ENCODE results near the gene FAM167B.

GRCh38 chr1:32257227-32257508 lies 10.1 kb downstream of the FAM167B start:
- TF ChIP-seq, protein P1, sequence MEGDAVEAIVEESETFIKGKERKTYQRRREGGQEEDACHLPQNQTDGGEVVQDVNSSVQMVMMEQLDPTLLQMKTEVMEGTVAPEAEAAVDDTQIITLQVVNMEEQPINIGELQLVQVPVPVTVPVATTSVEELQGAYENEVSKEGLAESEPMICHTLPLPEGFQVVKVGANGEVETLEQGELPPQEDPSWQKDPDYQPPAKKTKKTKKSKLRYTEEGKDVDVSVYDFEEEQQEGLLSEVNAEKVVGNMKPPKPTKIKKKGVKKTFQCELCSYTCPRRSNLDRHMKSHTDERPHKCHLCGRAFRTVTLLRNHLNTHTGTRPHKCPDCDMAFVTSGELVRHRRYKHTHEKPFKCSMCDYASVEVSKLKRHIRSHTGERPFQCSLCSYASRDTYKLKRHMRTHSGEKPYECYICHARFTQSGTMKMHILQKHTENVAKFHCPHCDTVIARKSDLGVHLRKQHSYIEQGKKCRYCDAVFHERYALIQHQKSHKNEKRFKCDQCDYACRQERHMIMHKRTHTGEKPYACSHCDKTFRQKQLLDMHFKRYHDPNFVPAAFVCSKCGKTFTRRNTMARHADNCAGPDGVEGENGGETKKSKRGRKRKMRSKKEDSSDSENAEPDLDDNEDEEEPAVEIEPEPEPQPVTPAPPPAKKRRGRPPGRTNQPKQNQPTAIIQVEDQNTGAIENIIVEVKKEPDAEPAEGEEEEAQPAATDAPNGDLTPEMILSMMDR (IDR thresholded peaks at IDR 0.05; ENCODE audit: low read depth, low read length, poor library complexity, severe bottlenecking) = no peak
- TF ChIP-seq EZH2phosphoT487 (IDR thresholded peaks at IDR 0.05; ENCODE audit: borderline replicate concordance, low read length) = no peak

Measured in DOHH2 (cell line).